RWPE1 (cell line): ENCODE data around the gene KIF17.
A peak's percentile ranks its signal among the peaks of the same experiment; 100 is the strongest.

Experiments
- CTCF ChIA-PET: fragments of 350-600 bp; sonication (Branson Sonifier 250); formaldehyde crosslinking; extraction: SDS; loops from one replicate; lab custom pipeline; 2021; lab: Yijun Ruan, JAX
- POLR2A ChIA-PET: fragments of 400-600 bp; formaldehyde crosslinking; extraction: SDS; loops from one replicate; lab custom pipeline; 2020; ENCODE audit warnings: antibody characterized with exemption; ENCODE audit not compliant: low non-redundant PET; lab: Yijun Ruan, JAX
- DNase-seq: peaks from one replicate; pipeline ENCODE4 v3.0.0; 2012; ENCODE audit warnings: low spot score
- H3K27ac ChIP-seq: fragments of 450-650 bp; 2 replicates; pipeline ENCODE4 v1.5.1; 2017
- CTCF ChIP-seq: fragments of 450-650 bp; conservative IDR thresholded peaks from 2 replicates; pipeline ENCODE4 v1.5.1; 2017; ENCODE audit warnings: low read depth, mild to moderate bottlenecking

Gene KIF17

GRCh38 chr1:20724364-20725188, 6.8 kb upstream of the KIF17 start:
- TF ChIP-seq CTCF, result no peak
- peak overlapping the region; percentile 52 for H3K27ac ChIP-seq
- ChIA-PET POLR2A (interaction anchor here (0.5 to 0.6 kb wide), 2 partner anchors 12 to 238 kb away, joined by 4 to 9 read pairs; no protein-coding TSS in a partner anchor), CTCF (no interaction called here)
- DNase-seq, result no peak

- ChIA-PET CTCF (no interaction called here), POLR2A (interaction anchor here (0.6 kb wide), 1 partner anchor 239 kb away, joined by 4 read pairs; no protein-coding TSS in a partner anchor)
- peak overlapping the region; percentile 52 for H3K27ac ChIP-seq
- DNase-seq, result no peak
- no peak for TF ChIP-seq CTCF
These were observed 5.9 kb upstream of the KIF17 start for GRCh38 chr1:20723537-20724363.

GRCh38 chr1:20723159-20723536, 5.3 kb upstream of the KIF17 start:
- POLR2A ChIA-PET, result no interaction called here
- no peak for DNase-seq
- TF ChIP-seq CTCF, result no peak

GRCh38 chr1:20721117-20722061, 3.6 kb upstream of the KIF17 start:
- peak overlapping the region; percentile 41 for H3K27ac ChIP-seq
- DNase-seq, result no peak
- TF ChIP-seq CTCF, result no peak
- CTCF ChIA-PET, result no interaction called here
- POLR2A ChIA-PET, result interaction anchor here (0.6 kb wide), 1 partner anchor 77 kb away, joined by 3 read pairs; no protein-coding TSS in a partner anchor

More at GRCh38 chr1:20723159-20723536, 5.3 kb upstream of the KIF17 start:
- CTCF ChIA-PET, result no interaction called here
- peak overlapping the region; percentile 52 for H3K27ac ChIP-seq

- peak overlapping the region; percentile 41 for H3K27ac ChIP-seq
- no peak for DNase-seq
- TF ChIP-seq CTCF, result no peak
- CTCF ChIA-PET, result no interaction called here
- POLR2A ChIA-PET, result no interaction called here
These were observed 2.9 kb upstream of the KIF17 start for GRCh38 chr1:20720631-20721091.
